ENCODE measurements around the gene LGALS3. TPM values are rescaled to one million over a fixed set of nuclear protein-coding genes. Genes with fewer than 3 reads are reported as not detected.
A peak's percentile ranks its signal among the peaks of the same experiment; 100 is the strongest.

LGALS3 gene
- total RNA-seq, 4 donors from 2014 or later, result 68.0 to 124 (median 80.6) TPM

DNA sequence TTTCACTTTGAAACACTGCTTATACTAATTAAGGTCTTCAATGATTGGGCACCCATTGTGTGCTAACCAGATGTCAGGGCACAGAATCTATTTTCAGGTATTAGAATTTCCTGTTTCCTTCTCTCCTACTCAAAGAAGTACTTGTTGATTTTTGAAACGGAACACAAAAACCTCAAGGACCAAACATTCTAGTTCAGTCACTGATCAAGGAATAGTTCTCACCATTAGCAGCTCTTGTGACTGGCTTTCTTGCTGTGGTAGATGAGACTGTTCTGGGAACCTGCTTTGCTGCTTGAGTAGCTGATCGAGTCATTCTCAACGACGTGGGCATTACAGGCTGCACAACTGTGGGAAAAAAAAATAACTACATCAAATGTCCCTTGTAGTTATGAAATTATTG, 51.4 kb downstream of the LGALS3 start:
- intact Hi-C loops (cut with DNase I; ENCODE audit: low total_unique reads) (no loop called here), in situ Hi-C loops (cut with MboI; ENCODE audit: low sequenced_read_pairs in 4 of 4) (no loop called here)
- H3K27ac ChIP-seq, result no peak overlapping the region
- no peak for TF ChIP-seq POLR2A (IDR thresholded peaks at IDR 0.05)
- TF ChIP-seq, protein P1, sequence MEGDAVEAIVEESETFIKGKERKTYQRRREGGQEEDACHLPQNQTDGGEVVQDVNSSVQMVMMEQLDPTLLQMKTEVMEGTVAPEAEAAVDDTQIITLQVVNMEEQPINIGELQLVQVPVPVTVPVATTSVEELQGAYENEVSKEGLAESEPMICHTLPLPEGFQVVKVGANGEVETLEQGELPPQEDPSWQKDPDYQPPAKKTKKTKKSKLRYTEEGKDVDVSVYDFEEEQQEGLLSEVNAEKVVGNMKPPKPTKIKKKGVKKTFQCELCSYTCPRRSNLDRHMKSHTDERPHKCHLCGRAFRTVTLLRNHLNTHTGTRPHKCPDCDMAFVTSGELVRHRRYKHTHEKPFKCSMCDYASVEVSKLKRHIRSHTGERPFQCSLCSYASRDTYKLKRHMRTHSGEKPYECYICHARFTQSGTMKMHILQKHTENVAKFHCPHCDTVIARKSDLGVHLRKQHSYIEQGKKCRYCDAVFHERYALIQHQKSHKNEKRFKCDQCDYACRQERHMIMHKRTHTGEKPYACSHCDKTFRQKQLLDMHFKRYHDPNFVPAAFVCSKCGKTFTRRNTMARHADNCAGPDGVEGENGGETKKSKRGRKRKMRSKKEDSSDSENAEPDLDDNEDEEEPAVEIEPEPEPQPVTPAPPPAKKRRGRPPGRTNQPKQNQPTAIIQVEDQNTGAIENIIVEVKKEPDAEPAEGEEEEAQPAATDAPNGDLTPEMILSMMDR (IDR thresholded peaks at IDR 0.05 in 4 of 5, conservative IDR thresholded peaks at IDR 0.05 in 1 of 5), result no peak
- ATAC-seq (no peak), DNase-seq (no peak)
- no peaks in the 10 kb centered on the region for H3K27me3 ChIP-seq
- H3K4me3 ChIP-seq, result no peak overlapping the region
- no peaks in the 10 kb centered on the region for H3K36me3 ChIP-seq
- H3K9me3 ChIP-seq, result no peaks in the 10 kb centered on the region
- H3K4me1 ChIP-seq, result no peaks in the 10 kb centered on the region

GRCh38 chr14:55188686-55189295, 59.7 kb downstream of the LGALS3 start:
- intact Hi-C loops (cut with DNase I; ENCODE audit: low total_unique reads) (no loop called here), in situ Hi-C loops (cut with MboI; ENCODE audit: low sequenced_read_pairs in 4 of 4) (no loop called here)

DNA sequence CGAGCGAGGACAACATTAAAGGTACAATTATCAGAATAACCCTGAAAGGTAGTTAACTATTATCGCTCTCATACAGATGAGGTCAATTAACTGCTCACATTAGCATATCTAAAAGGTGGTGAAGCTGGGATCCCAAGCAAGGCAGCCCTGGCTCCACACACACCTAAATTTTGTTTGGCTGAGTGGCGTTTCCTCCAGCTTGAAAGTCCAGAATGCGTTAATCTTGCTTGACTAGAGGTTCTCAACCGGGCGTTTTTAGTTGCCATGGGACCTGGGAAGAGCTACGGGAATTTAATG, 61.8 kb downstream of the LGALS3 start:
- intact Hi-C loops (cut with DNase I; ENCODE audit: low total_unique reads), result no loop called here
- H3K27me3 ChIP-seq, result no peaks in the 10 kb centered on the region
- no peak for TF ChIP-seq POLR2A (IDR thresholded peaks at IDR 0.05)
- TF ChIP-seq, protein P1 (IDR thresholded peaks at IDR 0.05 in 4 of 5, conservative IDR thresholded peaks at IDR 0.05 in 1 of 5), result no peak
- H3K27ac ChIP-seq, result no peak overlapping the region
- H3K36me3 ChIP-seq, result no peaks in the 10 kb centered on the region
- DNase-seq (no peak), ATAC-seq (no peak)
- H3K4me1 ChIP-seq, result peaks cover 6 to 7% of the 10 kb centered on the region in 2 donors
- in situ Hi-C loops (cut with MboI; ENCODE audit: low sequenced_read_pairs in 4 of 4), result no loop called here
- H3K4me3 ChIP-seq, result peak overlapping the region; percentile 51 to 75 (median 66)
- H3K9me3 ChIP-seq, result no peaks in the 10 kb centered on the region

More at GRCh38 chr14:55188686-55189295, 59.7 kb downstream of the LGALS3 start:
- no peaks in the 10 kb centered on the region for H3K9me3 ChIP-seq
- H3K36me3 ChIP-seq, result no peaks in the 10 kb centered on the region
- no peak for TF ChIP-seq POLR2A (IDR thresholded peaks at IDR 0.05)
- TF ChIP-seq, protein P1 (IDR thresholded peaks at IDR 0.05 in 4 of 5, conservative IDR thresholded peaks at IDR 0.05 in 1 of 5), result no peak
- no peak overlapping the region for H3K4me3 ChIP-seq
- peaks cover 6 to 7% of the 10 kb centered on the region in 2 donors for H3K4me1 ChIP-seq
- H3K27ac ChIP-seq, result no peak overlapping the region
- H3K27me3 ChIP-seq, result no peaks in the 10 kb centered on the region
- ATAC-seq (no peak), DNase-seq (no peak)

- TF ChIP-seq, protein P1 (IDR thresholded peaks at IDR 0.05 in 4 of 5, conservative IDR thresholded peaks at IDR 0.05 in 1 of 5), result no peak
- peak; percentile 23 to 53 for TF ChIP-seq POLR2A (IDR thresholded peaks at IDR 0.05)
- intact Hi-C loops (cut with DNase I; ENCODE audit: low total_unique reads) (no loop called here), in situ Hi-C loops (cut with MboI; ENCODE audit: low sequenced_read_pairs in 4 of 4) (no loop called here)
- Histone ChIP-seq H3K4me3 (peak within 1 kb of the TSS; percentile 51 to 75 (median 66)), H3K27me3 (no peaks in the 10 kb centered on the region), H3K4me1 (peaks cover 6 to 7% of the 10 kb centered on the region in 2 donors), H3K36me3 (no peaks in the 10 kb centered on the region), H3K27ac (peak within 1 kb of the TSS; percentile 47 to 76 (median 63)), H3K9me3 (no peaks in the 10 kb centered on the region)
- DNase-seq (peak; percentile 83 to 91), ATAC-seq (peak; percentile 100)
Measured at GRCh38 chr14:55191203-55192053, 62.4 kb downstream of the LGALS3 start, which contains the start of gene DLGAP5. DLGAP5 (minus strand) TSS chr14:55191585; CDS start chr14:55189179, 2,406 bp downstream.

All from gastrocnemius medialis (tissue), 4 donors.